HG03095 (cell line): ENCODE measurements around the gene CDC6.

Experiments
- ATAC-seq: cut with Tn5 transposase; IDR thresholded peaks from one replicate; pipeline ENCODE4 v1.9.1; 2021; ENCODE audit warnings: moderate library complexity; ENCODE audit not compliant: unreplicated experiment

The CDC6 gene

GRCh38 chr17:40322358-40323315 is 35.0 kb downstream of the CDC6 start:
- ATAC-seq, result peak; percentile 24

- ATAC-seq, result no peak
These were observed 36.0 kb downstream of the CDC6 start for GRCh38 chr17:40323391-40324381.

- ATAC-seq, result no peak
These were observed 37.7 kb downstream of the CDC6 start for GRCh38 chr17:40325156-40326013.

GRCh38 chr17:40326014-40326831 is 38.5 kb downstream of the CDC6 start:
- ATAC-seq, result no peak

- ATAC-seq, result no peak
These were observed 39.1 kb downstream of the CDC6 start for GRCh38 chr17:40326832-40327199.

- ATAC-seq, result no peak
These were observed 39.6 kb downstream of the CDC6 start for GRCh38 chr17:40327244-40327729.

DNA sequence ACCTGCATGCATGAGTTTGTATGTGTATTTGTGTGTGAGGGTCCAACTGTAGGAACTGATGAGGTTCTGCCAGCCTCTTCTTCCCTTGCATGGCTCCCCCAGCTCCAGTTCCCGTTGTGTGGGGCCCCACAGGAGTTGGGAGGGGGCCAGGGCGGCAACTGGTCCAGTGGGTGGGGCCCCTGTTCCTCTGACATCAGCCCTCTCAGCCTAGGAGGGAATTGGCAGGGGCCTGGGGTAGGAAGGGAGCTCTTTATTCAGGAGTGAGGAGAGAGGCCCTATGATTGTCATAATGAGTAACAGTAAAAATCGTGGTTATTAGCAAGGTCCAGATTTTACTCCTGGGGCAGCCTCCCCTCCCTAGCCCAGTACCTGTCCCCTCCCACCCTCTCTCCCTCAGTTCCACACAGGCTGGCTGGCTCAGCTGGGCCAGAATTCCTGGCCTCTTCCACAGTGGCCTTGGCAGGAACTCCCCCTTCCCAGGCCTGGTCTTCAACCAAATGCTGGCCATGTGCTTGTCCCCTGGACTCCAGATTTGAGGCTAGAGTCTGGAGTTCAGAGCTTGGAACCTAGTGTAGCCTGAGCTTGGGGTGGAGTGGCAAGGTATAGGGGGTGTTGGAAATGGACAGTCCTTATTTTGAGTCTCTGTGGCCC is 40.2 kb downstream of the CDC6 start:
- no peak for ATAC-seq

DNA sequence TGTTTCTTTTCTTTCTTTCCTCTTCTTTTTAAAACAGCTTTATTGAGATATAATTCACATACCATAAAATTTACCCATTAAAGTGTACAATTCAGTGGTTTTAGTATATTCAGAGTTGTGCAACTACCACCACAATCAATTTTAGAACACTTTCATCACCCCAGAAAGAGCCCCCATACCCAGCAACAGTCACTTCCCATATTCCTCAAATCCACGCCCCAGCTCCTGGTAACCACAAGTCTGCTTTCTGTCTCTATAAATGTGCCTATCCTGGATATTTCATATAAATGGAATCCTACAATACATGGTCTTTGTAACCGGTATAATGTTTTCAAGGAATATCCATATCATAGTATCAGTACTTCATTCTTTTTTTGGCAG is 40.7 kb downstream of the CDC6 start:
- no peak for ATAC-seq

DNA sequence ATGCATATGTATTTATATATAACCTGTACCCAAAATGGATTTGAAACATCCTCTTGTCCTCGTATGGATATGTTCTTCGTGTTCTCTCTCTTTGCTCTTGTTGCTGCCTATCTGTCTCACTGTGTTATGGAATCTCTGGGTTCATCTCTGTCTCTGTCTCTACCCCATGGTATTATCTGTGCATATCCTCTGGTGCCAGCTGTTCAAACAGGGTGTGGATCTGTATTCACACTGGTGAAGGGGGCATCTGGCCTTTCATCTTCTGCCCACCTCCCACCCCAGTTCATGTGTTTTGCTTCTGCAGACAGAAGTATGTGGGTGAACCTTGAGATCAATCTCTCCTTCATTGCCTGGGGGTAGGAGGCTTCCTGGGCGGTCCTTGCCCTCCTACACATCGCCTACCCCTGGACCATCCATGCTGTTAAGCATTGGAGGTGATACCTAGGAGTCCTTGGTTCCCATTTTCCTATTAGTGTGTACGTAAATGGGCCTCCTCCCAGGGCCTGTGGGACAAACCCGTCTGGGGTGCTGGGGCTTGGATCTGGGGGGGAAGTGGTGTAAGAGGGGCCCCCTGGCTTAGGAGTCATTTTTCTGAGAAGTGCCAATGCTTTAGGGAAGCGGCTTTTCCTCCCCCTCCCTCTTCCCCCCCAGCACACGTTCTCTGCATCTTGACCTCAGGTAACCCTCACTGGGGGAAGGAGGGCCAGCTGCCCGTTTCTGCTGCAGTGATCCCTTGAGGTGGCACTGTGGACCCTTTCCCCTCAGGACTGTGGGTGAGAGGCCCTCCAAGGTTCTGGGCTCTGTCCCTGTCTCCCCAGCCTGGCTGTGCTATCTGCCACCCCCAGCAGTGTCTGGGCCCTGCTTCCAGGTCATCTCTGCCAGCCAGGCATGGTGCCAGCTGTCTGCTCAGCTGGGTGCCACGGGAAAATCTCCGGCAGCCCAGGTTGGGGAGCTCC is 42.4 kb downstream of the CDC6 start:
- no peak for ATAC-seq

DNA sequence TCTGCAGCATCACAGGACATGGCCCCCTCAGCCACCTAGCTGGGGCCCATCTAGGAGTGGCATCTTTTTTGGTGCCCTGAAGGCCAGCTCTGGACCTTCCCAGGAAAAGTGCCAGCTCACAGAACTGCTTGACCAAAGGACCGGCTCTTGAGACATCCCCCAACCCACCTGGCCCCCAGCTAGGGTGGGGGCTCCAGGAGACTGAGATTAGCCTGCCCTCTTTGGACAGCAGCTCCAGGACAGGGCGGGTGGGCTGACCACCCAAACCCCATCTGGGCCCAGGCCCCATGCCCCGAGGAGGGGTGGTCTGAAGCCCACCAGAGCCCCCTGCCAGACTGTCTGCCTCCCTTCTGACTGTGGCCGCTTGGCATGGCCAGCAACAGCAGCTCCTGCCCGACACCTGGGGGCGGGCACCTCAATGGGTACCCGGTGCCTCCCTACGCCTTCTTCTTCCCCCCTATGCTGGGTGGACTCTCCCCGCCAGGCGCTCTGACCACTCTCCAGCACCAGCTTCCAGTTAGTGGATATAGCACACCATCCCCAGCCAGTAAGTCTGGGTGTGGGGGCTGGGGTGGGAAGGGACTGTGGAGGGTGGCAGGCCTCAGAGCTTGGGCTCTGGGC is 43.3 kb downstream of the CDC6 start:
- ATAC-seq, result no peak

DNA sequence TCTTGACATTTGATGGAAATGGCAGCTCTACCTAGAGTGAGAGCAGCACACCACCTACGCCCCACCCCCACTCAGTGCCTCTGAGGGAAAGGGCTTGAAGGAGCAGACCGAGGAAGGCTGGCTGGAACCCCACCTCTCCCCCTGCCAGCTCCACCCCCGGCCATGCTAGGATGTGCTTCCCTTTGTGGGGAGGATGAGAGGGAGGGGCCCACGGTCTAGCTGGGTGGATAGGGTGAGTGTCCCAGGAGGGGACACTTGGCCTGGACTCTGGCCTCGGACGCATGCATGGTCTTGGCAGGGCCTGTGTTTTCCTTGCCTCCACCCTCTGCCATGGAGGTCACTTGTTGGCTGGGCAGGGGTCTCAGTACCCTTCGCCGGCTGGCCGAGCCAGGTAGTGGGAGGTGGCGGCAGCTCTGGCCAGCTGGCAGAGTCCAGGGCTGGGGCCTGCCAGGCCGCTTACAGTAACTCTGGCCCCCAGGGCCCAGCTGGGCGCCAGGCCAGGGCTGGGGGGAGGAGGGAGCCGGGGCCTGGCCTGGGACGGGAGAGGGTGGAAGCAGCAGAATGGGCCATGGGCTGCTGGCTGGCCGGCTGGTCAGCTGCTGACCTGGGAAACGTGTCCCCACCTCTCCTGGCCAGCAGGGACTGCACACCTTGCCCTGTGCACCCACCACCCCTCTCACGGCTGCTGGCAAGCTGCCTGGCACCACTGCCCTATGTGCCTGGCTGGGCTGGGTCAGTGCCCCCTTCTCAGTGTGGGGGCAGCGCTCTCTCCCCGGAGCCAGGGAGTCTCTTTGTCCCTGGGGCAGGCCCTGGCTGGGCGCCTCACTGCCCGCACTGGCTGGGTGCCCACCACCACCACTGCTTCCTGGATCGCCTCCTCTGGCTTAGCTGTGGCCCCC is 44.3 kb downstream of the CDC6 start:
- ATAC-seq, result no peak

- no peak for ATAC-seq
These were observed 46.2 kb downstream of the CDC6 start for GRCh38 chr17:40333781-40334448.

DNA sequence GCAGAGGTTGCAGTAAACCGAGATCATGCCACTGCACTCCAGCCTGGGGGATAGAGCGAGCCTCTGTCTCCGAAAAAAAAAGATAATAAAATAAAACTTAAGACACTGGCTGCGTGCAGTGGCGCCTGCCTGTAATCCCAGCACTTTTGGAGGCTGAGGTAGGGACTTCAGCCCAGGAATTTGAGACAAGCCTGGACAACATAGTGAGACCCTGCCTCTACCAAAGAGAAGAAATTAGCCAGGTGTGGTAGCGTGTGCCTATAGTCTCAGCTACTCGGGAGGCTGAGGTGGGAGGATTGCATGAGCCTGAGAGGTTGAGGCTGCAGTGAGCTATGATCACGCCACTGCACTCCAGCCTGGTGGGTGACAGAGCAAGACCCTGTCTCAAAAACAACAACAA is 47.9 kb downstream of the CDC6 start:
- no peak for ATAC-seq

- no peak for ATAC-seq
These were observed 49.7 kb downstream of the CDC6 start for GRCh38 chr17:40337351-40337750.

DNA sequence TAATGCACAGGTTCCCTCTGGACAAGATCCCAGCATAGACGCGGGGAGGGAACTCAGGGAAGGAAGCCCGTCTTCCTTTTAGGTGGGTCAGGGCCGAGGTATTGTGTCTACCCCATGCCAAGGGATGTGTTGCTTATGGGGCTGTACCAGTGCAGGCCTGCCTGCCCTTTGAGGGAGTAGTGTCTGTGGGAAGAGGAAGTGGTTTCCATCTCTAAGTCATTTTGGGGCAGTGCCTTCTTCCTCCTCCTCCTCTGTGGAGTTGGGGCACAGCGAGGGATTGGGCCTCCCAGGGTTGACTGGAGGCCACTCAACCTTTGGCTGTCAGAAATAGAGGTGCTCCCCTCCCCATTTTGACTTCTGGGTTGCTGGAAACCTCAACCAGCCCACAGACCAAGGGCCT is 50.4 kb downstream of the CDC6 start:
- no peak for ATAC-seq
